Measurements from ENCODE around the gene SGIP1. TPM values are rescaled to one million over a fixed set of nuclear protein-coding genes. Genes with fewer than 3 reads are reported as not detected.
"Not testable (repeated sequence)": the region's sequence is repeated elsewhere in the genome, so short reads cannot be mapped to it uniquely, and the experiment has no call there.

The SGIP1 gene
- total RNA-seq, 1 experiment from 2014 or later = 8.5 TPM

GRCh38 chr1:66690666-66691381 is 156.9 kb downstream of the SGIP1 start:
- in situ Hi-C loops (cut with HindIII; ENCODE audit: low pct_unique_long_range_greater_than_20kb, low sequenced_read_pairs) = no loop called here
- DNase-seq (ENCODE audit: low read depth) = no peak

GRCh38 chr1:66692681-66693080 is 158.7 kb downstream of the SGIP1 start:
- in situ Hi-C loops (cut with HindIII; ENCODE audit: low pct_unique_long_range_greater_than_20kb, low sequenced_read_pairs) = no loop called here
- no peak for DNase-seq (ENCODE audit: low read depth)

GRCh38 chr1:66693856-66694255 is 159.9 kb downstream of the SGIP1 start:
- in situ Hi-C loops (cut with HindIII; ENCODE audit: low pct_unique_long_range_greater_than_20kb, low sequenced_read_pairs) = no loop called here
- DNase-seq (ENCODE audit: low read depth) = no peak

DNA sequence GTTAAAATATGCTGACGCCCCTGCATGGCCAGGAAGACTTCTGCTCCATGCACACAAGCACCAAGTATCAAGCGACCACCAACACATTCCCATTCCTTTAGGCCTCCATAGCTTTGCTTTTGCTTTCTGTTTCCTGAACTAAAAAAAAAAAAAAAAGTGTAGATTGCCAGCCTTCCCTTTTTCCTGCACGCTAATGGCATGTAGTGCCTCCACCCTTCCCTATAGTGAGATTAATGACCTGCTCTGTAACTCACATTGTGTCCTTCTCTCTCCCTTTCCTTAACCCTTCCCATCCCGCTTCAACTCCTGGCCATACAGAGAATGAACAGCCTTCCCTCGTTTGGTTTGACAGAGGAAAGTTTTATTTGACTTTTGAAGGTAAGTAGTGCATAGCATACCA is 161.2 kb downstream of the SGIP1 start:
- in situ Hi-C loops (cut with HindIII; ENCODE audit: low pct_unique_long_range_greater_than_20kb, low sequenced_read_pairs) = no loop called here
- DNase-seq (ENCODE audit: low read depth) = no peak

GRCh38 chr1:66696771-66697170 is 162.8 kb downstream of the SGIP1 start:
- in situ Hi-C loops (cut with HindIII; ENCODE audit: low pct_unique_long_range_greater_than_20kb, low sequenced_read_pairs) = no loop called here

DNA sequence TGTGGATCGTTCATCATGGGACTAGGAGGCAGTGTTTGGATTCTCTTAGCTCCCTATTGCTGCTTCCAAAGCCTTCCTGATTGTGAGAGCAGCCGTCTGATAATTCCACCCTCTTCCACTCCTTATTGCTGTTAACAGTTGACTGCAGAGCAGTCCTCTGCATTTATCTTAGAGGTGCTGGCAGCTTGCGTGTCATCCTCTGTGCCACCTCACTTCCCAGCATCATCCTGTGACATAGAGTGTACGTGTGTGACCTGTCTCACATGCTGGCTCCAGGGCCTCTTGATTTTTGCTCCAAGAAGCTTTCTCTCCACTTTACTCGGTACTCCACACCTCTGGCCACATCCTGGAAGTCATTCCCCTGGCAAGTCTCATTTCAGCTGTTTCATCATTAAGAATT is 165.3 kb downstream of the SGIP1 start:
- DNase-seq (ENCODE audit: low read depth) = no peak
- in situ Hi-C loops (cut with HindIII; ENCODE audit: low pct_unique_long_range_greater_than_20kb, low sequenced_read_pairs) = no loop called here

More at GRCh38 chr1:66696771-66697170, 162.8 kb downstream of the SGIP1 start:
- no peak for DNase-seq (ENCODE audit: low read depth)

GRCh38 chr1:66704177-66704875 is 170.4 kb downstream of the SGIP1 start:
- no peak for DNase-seq (ENCODE audit: low read depth)
- in situ Hi-C loops (cut with HindIII; ENCODE audit: low pct_unique_long_range_greater_than_20kb, low sequenced_read_pairs) = no loop called here

- no peak for DNase-seq (ENCODE audit: low read depth)
- in situ Hi-C loops (cut with HindIII; ENCODE audit: low pct_unique_long_range_greater_than_20kb, low sequenced_read_pairs) = no loop called here
These were observed 171.2 kb downstream of the SGIP1 start for GRCh38 chr1:66705110-66705509.

- in situ Hi-C loops (cut with HindIII; ENCODE audit: low pct_unique_long_range_greater_than_20kb, low sequenced_read_pairs) = no loop called here
- DNase-seq (ENCODE audit: low read depth) = no peak
These were observed 177.5 kb downstream of the SGIP1 start for GRCh38 chr1:66711420-66711819.

GRCh38 chr1:66712839-66713238 is 178.9 kb downstream of the SGIP1 start:
- DNase-seq (ENCODE audit: low read depth) = no peak
- in situ Hi-C loops (cut with HindIII; ENCODE audit: low pct_unique_long_range_greater_than_20kb, low sequenced_read_pairs) = no loop called here

- in situ Hi-C loops (cut with HindIII; ENCODE audit: low pct_unique_long_range_greater_than_20kb, low sequenced_read_pairs) = no loop called here
- no peak for DNase-seq (ENCODE audit: low read depth)
These were observed 190.0 kb downstream of the SGIP1 start for GRCh38 chr1:66723985-66724384.

- in situ Hi-C loops (cut with HindIII; ENCODE audit: low pct_unique_long_range_greater_than_20kb, low sequenced_read_pairs) = no loop called here
- DNase-seq (ENCODE audit: low read depth) = peak; percentile 68
These were observed 192.1 kb downstream of the SGIP1 start for GRCh38 chr1:66725885-66726665.

DNA sequence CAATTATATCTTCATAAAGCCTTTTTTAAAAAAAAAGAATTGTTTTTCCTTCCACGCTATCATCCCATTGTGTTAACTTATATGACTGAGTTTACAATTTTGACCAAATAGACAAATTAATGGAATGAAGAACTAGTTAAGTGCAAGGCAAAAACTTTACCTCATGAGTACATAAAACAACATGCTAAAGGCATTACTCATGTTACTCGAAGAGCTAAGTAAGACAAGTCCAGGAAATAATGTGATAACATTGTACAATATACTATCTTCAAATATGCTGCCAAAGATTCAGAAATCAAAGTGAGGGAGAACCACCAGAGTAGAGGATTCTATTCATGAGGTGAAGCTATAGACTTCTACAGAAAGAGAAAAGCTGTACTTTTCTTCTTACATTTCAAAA is 194.1 kb downstream of the SGIP1 start:
- DNase-seq (ENCODE audit: low read depth) = no peak
- in situ Hi-C loops (cut with HindIII; ENCODE audit: low pct_unique_long_range_greater_than_20kb, low sequenced_read_pairs) = no loop called here

GRCh38 chr1:66728716-66729115 is 194.8 kb downstream of the SGIP1 start:
- DNase-seq (ENCODE audit: low read depth); in situ Hi-C loops (cut with HindIII; ENCODE audit: low pct_unique_long_range_greater_than_20kb, low sequenced_read_pairs): not testable (repeated sequence)

DNA sequence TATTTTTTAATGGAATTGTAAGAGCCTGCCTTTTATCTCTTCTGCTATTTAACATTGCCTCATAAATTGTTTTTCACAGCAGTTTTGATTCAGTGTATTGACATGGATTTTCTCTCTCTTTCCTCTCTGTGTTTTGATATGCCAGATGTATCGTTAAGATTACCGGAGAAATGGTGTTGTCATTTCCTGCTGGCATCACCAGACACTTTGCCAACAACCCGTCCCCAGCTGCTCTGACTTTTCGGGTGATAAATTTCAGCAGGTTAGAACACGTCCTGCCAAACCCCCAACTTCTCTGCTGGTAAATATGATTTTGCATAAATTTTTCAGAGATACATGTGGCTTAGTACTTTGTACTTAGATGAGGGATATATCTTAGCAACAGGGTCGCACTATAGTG is 195.2 kb downstream of the SGIP1 start:
- in situ Hi-C loops (cut with HindIII; ENCODE audit: low pct_unique_long_range_greater_than_20kb, low sequenced_read_pairs) = no loop called here
- DNase-seq (ENCODE audit: low read depth) = no peak

GRCh38 chr1:66729523-66729922 is 195.6 kb downstream of the SGIP1 start:
- in situ Hi-C loops (cut with HindIII; ENCODE audit: low pct_unique_long_range_greater_than_20kb, low sequenced_read_pairs) = no loop called here
- DNase-seq (ENCODE audit: low read depth) = no peak

- DNase-seq (ENCODE audit: low read depth) = no peak
- in situ Hi-C loops (cut with HindIII; ENCODE audit: low pct_unique_long_range_greater_than_20kb, low sequenced_read_pairs) = no loop called here
These were observed 196.5 kb downstream of the SGIP1 start for GRCh38 chr1:66730462-66730861.

GRCh38 chr1:66731170-66731865 is 197.4 kb downstream of the SGIP1 start:
- in situ Hi-C loops (cut with HindIII; ENCODE audit: low pct_unique_long_range_greater_than_20kb, low sequenced_read_pairs) = no loop called here
- no peak for DNase-seq (ENCODE audit: low read depth)

Measured in Caki2 (cell line).